Measurements from ENCODE around the gene CENPF. TPM values are rescaled to one million over a fixed set of nuclear protein-coding genes. Genes with fewer than 3 reads are reported as not detected.

CENPF gene
- total and polyA plus RNA-seq, 2 donors from 2014 or later: 0.39 to 3.3 TPM

DNA sequence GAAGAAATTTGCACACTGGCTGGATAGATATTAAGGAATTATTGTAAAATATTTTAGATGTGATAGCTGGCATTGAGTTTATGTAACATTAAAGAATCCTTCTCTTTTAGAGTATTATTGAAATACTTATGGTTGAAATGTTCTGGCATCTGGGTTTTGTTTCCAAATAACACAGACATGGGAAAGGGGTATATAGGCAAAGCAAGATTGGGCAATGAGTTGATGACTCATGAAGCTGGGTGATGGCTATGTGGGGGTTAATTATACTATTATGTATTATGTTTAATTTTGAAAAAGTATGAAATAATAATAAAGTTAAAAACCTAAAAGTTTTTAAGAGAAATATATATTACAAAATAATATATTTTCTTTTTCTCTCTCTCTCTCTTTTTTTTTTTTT, 39.1 kb upstream of the CENPF start:
- TF ChIP-seq, protein P1, sequence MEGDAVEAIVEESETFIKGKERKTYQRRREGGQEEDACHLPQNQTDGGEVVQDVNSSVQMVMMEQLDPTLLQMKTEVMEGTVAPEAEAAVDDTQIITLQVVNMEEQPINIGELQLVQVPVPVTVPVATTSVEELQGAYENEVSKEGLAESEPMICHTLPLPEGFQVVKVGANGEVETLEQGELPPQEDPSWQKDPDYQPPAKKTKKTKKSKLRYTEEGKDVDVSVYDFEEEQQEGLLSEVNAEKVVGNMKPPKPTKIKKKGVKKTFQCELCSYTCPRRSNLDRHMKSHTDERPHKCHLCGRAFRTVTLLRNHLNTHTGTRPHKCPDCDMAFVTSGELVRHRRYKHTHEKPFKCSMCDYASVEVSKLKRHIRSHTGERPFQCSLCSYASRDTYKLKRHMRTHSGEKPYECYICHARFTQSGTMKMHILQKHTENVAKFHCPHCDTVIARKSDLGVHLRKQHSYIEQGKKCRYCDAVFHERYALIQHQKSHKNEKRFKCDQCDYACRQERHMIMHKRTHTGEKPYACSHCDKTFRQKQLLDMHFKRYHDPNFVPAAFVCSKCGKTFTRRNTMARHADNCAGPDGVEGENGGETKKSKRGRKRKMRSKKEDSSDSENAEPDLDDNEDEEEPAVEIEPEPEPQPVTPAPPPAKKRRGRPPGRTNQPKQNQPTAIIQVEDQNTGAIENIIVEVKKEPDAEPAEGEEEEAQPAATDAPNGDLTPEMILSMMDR (IDR thresholded peaks at IDR 0.05; ENCODE audit: borderline replicate concordance, extremely low read depth, insufficient read depth): no peak
- Histone ChIP-seq H3K27ac (ENCODE audit: low read depth in 2 of 2, low read length in 2 of 2) (no peak overlapping the region), H3K4me1 (ENCODE audit: control insufficient read depth in 2 of 3, insufficient read depth in 2 of 3, low read depth in 1 of 3, low read length in 3 of 3) (no peaks in the 10 kb centered on the region), H3K4me3 (ENCODE audit: low read length in 3 of 3) (no peak overlapping the region), H3K36me3 (ENCODE audit: control insufficient read depth in 2 of 3, insufficient read depth in 3 of 3, low read length in 3 of 3) (no peaks in the 10 kb centered on the region), H3K9ac (ENCODE audit: low read length in 3 of 3) (no peak overlapping the region), H3K9me3 (ENCODE audit: control insufficient read depth in 2 of 3, insufficient read depth in 1 of 3, low read length in 3 of 3) (no peaks in the 10 kb centered on the region), H3K27me3 (ENCODE audit: control insufficient read depth, insufficient read depth, low read length) (no peaks in the 10 kb centered on the region)
- intact Hi-C loops (cut with DNase I): no loop called here
- FAIRE-seq (no peak), DNase-seq (no peak)

DNA sequence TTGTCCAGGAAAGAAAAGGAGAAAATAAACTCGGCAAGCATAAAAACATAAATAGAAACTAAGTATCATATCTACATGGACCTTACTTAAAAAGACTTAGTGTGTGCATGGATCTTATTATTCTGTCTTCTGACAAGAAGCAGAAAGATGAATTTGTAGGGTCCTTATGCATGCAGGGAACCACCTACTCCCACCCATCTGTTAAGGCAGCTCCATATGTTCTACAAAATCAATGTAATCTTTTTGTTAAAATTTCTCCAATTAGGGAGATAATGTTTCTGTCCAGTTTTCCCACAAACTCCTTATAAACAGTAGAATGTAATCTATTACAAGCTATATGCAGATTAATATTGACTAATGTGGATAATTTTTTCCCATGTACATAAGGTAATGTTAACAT, 37.7 kb upstream of the CENPF start:
- no peaks in the 10 kb centered on the region for H3K36me3 ChIP-seq (ENCODE audit: control insufficient read depth in 2 of 3, insufficient read depth in 3 of 3, low read length in 3 of 3)
- no peaks in the 10 kb centered on the region for H3K9me3 ChIP-seq (ENCODE audit: control insufficient read depth in 2 of 3, insufficient read depth in 1 of 3, low read length in 3 of 3)
- TF ChIP-seq, protein P1 (IDR thresholded peaks at IDR 0.05; ENCODE audit: borderline replicate concordance, extremely low read depth, insufficient read depth): no peak
- no peak overlapping the region for H3K4me3 ChIP-seq (ENCODE audit: low read length in 3 of 3)
- no peaks in the 10 kb centered on the region for H3K27me3 ChIP-seq (ENCODE audit: control insufficient read depth, insufficient read depth, low read length)
- no peak for DNase-seq
- FAIRE-seq: no peak
- H3K27ac ChIP-seq (ENCODE audit: low read depth in 2 of 2, low read length in 2 of 2): no peak overlapping the region
- no peaks in the 10 kb centered on the region for H3K4me1 ChIP-seq (ENCODE audit: control insufficient read depth in 2 of 3, insufficient read depth in 2 of 3, low read depth in 1 of 3, low read length in 3 of 3)
- no peak overlapping the region for H3K9ac ChIP-seq (ENCODE audit: low read length in 3 of 3)
- intact Hi-C loops (cut with DNase I): no loop called here

DNA sequence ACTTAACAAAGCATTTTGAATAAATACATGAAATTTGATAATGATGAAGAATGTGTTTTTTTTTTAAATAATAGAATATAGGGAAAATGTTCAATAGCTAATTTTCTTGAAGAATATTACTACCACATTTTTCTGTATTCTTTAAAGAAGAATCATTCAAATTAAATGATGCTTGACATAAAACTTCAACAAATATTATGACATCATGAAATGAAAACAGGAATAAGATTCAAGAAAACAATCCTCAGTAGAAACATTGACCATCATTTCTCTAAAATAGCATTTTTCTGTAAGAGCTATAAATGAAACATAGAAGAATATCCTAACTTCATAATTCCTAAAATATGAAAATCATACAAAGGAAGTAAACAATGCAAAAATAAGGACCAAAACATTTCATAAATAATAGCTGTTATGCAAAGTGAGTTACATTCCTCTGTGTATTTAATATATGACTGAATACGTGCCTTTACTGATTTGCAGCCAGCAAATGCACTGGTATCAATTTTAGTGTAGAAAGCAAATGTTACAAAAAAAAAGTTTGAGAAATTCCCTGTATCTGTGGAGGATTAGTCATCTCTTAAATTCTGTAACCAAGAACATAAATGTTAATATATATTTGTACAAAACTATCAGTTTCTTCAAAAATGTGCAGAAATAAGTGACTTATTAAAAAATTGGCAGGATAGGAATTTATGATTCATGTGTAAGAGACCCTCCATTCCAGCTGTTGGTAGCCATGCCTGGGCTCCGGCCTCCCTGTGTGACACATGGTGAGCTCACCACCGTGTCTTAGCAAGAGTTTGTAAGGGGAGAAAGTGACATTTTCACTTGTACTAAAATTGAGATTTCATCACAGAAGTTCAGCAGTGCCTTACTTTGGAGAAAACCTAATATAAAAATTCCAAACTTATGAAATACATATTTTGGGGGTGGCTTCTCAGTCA, 36.6 kb upstream of the CENPF start:
- no peaks in the 10 kb centered on the region for H3K36me3 ChIP-seq (ENCODE audit: control insufficient read depth in 2 of 3, insufficient read depth in 3 of 3, low read length in 3 of 3)
- H3K4me1 ChIP-seq (ENCODE audit: control insufficient read depth in 2 of 3, insufficient read depth in 2 of 3, low read depth in 1 of 3, low read length in 3 of 3): no peaks in the 10 kb centered on the region
- H3K9ac ChIP-seq (ENCODE audit: low read length in 3 of 3): no peak overlapping the region
- intact Hi-C loops (cut with DNase I): no loop called here
- TF ChIP-seq, protein P1 (IDR thresholded peaks at IDR 0.05; ENCODE audit: borderline replicate concordance, extremely low read depth, insufficient read depth): no peak
- FAIRE-seq: peak; percentile 30
- no peaks in the 10 kb centered on the region for H3K27me3 ChIP-seq (ENCODE audit: control insufficient read depth, insufficient read depth, low read length)
- no peak overlapping the region for H3K4me3 ChIP-seq (ENCODE audit: low read length in 3 of 3)
- no peak for DNase-seq
- H3K9me3 ChIP-seq (ENCODE audit: control insufficient read depth in 2 of 3, insufficient read depth in 1 of 3, low read length in 3 of 3): no peaks in the 10 kb centered on the region
- no peak overlapping the region for H3K27ac ChIP-seq (ENCODE audit: low read depth in 2 of 2, low read length in 2 of 2)

Data from kidney (tissue), 14 donors.